Vagina (tissue), 2 donors: Measurements from ENCODE around the gene MAST4. TPM values are rescaled to one million over a fixed set of nuclear protein-coding genes. Genes with fewer than 3 reads are reported as not detected.

Experiments used
- DNase-seq, 2 donors: peaks; one replicate each; pipeline ENCODE4 v3.0.0-alpha.2; 2017; ENCODE audit errors: extremely low spot score in 2 of 2
- H3K27ac ChIP-seq: fragments of 200-600 bp; sonication (generic); one replicate; pipeline ENCODE4 v1.5.1; 2019
- H3K27me3 ChIP-seq: fragments of 200-600 bp; sonication (generic); one replicate; pipeline ENCODE4 v1.5.1; 2019
- H3K36me3 ChIP-seq, 2 donors: fragments of 200-600 bp; sonication (generic); one replicate each; pipeline ENCODE4 v1.5.1; 2017 to 2019
- H3K4me1 ChIP-seq: fragments of 200-600 bp; sonication (generic); one replicate; pipeline ENCODE4 v1.5.1; 2019
- H3K4me3 ChIP-seq, 2 donors: fragments of 200-600 bp; sonication (generic); 1 replicate in 1 of 2; 2 replicates in 1 of 2; pipeline ENCODE4 v1.5.1; 2016 to 2019
- H3K9me3 ChIP-seq: fragments of 200-600 bp; sonication (generic); one replicate; pipeline ENCODE4 v1.5.1; 2019
- POLR2A ChIP-seq, 2 donors: fragments of 450-650 bp; IDR thresholded peaks; one replicate each; pipeline ENCODE4 v1.6.1; 2017; ENCODE audit warnings: antibody characterized with exemption in 2 of 2, mild to moderate bottlenecking in 2 of 2, moderate library complexity in 2 of 2
- POLR2AphosphoS5 ChIP-seq, 2 donors: sonication (generic); formaldehyde crosslinking; IDR thresholded peaks; one replicate each; pipeline ENCODE4 v1.9.0; 2017; ENCODE audit warnings: antibody characterized with exemption in 2 of 2, mild to moderate bottlenecking in 2 of 2, low read depth in 1 of 2; ENCODE audit not compliant: insufficient read depth in 1 of 2
- intact Hi-C: fragments of 100-400 bp; cut with DNase I; formaldehyde crosslinking; loops from one replicate; pipeline ENCODE4 v1.15.1; 2023
- total RNA-seq: library from RNA; depleted of rRNA; stranded (reverse); fragments of >200 nt; gene quantifications from one replicate; pipeline ENCODE4 v1.2.3, GENCODE V29; 2016
- TF ChIP-seq, protein P1 (sequence below), 3 experiments: fragments of 450-650 bp in 2 of 3; fragments of 200-600 bp in 1 of 3; sonication (generic) in 1 of 3; IDR thresholded peaks; one replicate each; pipeline ENCODE4 v1.5.1; 2017 to 2019; ENCODE audit warnings: antibody characterized with exemption in 3 of 3, mild to moderate bottlenecking in 2 of 3, moderate library complexity in 2 of 3

Gene MAST4
- total RNA-seq, 1 donor from 2014 or later = 85.9 TPM

DNA sequence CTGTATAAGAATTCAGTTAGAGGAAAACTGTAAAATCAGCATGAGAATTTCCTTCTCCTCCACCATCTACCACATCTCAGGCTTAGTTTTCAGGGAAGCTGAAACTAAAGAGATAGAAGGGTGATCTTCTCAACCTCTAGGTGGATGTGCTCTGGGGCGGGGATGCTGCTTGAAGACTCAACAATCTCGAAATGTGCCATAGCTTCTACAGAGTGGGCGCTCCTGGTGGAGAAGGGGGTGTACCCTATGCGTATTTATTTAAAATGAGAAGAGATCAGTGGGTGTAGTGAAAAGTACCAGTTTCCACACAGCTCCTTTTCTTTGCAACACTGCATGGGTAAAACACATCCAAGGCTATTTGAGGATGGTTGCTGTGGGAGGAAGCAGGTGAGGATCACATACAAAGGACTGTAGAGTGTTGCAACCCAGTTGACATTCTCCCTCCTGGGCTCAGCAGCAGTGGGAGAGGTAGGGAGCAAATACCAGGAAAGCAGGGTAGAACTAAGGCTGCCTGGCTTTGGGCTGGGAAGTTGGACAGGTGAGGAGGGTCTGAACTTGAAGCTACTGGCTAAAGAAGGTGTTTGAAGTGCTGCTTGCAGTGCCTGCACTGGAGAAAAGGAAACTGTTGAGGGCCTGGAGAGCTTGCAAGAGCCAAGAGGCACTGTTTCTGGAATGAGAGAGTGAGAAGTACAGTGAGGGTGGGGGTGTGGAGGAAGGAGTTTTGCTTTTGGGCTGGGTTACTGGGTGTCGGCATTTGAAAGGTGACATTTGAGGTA lies 73.1 kb downstream of the MAST4 start:
- Histone ChIP-seq H3K36me3 (no peaks in the 10 kb centered on the region), H3K27me3 (no peaks in the 10 kb centered on the region), H3K27ac (no peak overlapping the region), H3K4me1 (no peaks in the 10 kb centered on the region), H3K9me3 (no peaks in the 10 kb centered on the region), H3K4me3 (no peak overlapping the region)
- no peak for DNase-seq
- TF ChIP-seq, protein P1, sequence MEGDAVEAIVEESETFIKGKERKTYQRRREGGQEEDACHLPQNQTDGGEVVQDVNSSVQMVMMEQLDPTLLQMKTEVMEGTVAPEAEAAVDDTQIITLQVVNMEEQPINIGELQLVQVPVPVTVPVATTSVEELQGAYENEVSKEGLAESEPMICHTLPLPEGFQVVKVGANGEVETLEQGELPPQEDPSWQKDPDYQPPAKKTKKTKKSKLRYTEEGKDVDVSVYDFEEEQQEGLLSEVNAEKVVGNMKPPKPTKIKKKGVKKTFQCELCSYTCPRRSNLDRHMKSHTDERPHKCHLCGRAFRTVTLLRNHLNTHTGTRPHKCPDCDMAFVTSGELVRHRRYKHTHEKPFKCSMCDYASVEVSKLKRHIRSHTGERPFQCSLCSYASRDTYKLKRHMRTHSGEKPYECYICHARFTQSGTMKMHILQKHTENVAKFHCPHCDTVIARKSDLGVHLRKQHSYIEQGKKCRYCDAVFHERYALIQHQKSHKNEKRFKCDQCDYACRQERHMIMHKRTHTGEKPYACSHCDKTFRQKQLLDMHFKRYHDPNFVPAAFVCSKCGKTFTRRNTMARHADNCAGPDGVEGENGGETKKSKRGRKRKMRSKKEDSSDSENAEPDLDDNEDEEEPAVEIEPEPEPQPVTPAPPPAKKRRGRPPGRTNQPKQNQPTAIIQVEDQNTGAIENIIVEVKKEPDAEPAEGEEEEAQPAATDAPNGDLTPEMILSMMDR (IDR thresholded peaks at IDR 0.05) = no peak
- no peak for TF ChIP-seq POLR2AphosphoS5 (IDR thresholded peaks at IDR 0.05; ENCODE audit: insufficient read depth in 1 of 2, low read depth in 1 of 2)
- TF ChIP-seq POLR2A (IDR thresholded peaks at IDR 0.05) = no peak
- intact Hi-C loops = no loop called here

DNA sequence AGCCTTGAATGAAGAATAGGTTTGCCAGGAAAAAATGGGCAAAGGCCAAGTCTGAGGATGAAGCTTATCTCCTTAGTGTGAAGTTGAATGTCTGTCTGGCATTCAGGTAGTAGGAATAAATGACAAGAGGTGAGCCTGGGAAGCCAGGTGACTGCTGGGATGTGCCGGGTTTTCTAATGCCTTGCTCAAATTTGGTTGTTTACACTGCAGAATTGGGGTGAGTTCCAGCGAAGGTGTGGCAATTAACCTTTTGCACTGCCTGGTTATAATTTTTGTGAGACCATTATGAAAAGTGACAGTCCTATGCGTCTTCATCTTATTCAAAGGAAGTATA lies 73.6 kb downstream of the MAST4 start:
- no peak overlapping the region for H3K4me3 ChIP-seq
- no peak overlapping the region for H3K27ac ChIP-seq
- DNase-seq = no peak
- H3K9me3 ChIP-seq = no peaks in the 10 kb centered on the region
- TF ChIP-seq, protein P1 (IDR thresholded peaks at IDR 0.05) = no peak
- no peak for TF ChIP-seq POLR2A (IDR thresholded peaks at IDR 0.05)
- no peak for TF ChIP-seq POLR2AphosphoS5 (IDR thresholded peaks at IDR 0.05; ENCODE audit: insufficient read depth in 1 of 2, low read depth in 1 of 2)
- H3K36me3 ChIP-seq = no peaks in the 10 kb centered on the region
- no peaks in the 10 kb centered on the region for H3K27me3 ChIP-seq
- intact Hi-C loops = no loop called here
- H3K4me1 ChIP-seq = no peaks in the 10 kb centered on the region

DNA sequence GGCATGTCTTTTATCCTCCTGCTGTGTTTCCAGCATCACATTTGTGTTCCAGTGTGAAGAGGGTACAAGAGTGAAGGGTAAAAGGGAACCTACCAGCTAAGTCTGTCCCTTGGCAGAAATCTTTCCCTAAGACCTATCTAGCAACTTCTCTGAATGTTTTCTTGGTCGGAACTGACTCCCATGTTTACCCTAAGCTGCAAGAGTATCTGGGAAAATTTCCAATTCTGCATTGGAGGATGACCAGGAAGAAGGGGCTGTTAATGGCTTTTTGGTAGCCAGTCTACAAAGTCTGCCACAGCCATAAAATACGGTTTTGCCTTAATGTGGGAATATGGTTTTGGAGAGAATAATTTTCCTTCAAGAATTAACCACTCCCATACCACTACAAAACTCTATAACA lies 75.1 kb downstream of the MAST4 start:
- no peaks in the 10 kb centered on the region for H3K36me3 ChIP-seq
- no peak for DNase-seq
- no peaks in the 10 kb centered on the region for H3K4me1 ChIP-seq
- intact Hi-C loops = no loop called here
- no peak overlapping the region for H3K4me3 ChIP-seq
- H3K27ac ChIP-seq = no peak overlapping the region
- no peaks in the 10 kb centered on the region for H3K27me3 ChIP-seq
- TF ChIP-seq POLR2A (IDR thresholded peaks at IDR 0.05) = no peak
- no peak for TF ChIP-seq POLR2AphosphoS5 (IDR thresholded peaks at IDR 0.05; ENCODE audit: insufficient read depth in 1 of 2, low read depth in 1 of 2)
- TF ChIP-seq, protein P1 (IDR thresholded peaks at IDR 0.05) = no peak
- no peaks in the 10 kb centered on the region for H3K9me3 ChIP-seq

DNA sequence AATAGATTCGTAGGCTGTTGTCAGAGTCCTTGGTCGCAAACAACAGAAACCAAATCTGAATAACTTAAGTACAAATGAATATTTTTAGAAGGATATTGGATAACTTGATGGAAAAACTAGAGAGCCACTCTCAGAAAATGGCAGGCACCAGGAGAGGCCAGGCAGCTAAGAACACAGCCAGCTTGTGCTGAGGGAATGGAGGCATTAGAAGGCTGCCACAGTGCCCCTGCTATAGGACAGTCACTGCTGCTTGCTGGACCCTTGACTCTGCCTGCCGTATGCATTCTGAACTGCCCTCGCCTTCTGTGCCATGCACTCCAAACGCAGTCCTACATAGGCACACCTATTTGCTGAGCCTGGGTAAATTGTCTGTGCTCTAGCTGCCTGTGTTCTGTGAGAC lies 78.6 kb downstream of the MAST4 start:
- Histone ChIP-seq H3K27ac (no peak overlapping the region), H3K9me3 (no peaks in the 10 kb centered on the region), H3K4me1 (no peaks in the 10 kb centered on the region), H3K36me3 (no peaks in the 10 kb centered on the region), H3K27me3 (no peaks in the 10 kb centered on the region), H3K4me3 (no peak overlapping the region)
- DNase-seq = no peak
- no peak for TF ChIP-seq POLR2A (IDR thresholded peaks at IDR 0.05)
- TF ChIP-seq, protein P1 (IDR thresholded peaks at IDR 0.05) = no peak
- TF ChIP-seq POLR2AphosphoS5 (IDR thresholded peaks at IDR 0.05; ENCODE audit: insufficient read depth in 1 of 2, low read depth in 1 of 2) = no peak
- intact Hi-C loops = no loop called here

DNA sequence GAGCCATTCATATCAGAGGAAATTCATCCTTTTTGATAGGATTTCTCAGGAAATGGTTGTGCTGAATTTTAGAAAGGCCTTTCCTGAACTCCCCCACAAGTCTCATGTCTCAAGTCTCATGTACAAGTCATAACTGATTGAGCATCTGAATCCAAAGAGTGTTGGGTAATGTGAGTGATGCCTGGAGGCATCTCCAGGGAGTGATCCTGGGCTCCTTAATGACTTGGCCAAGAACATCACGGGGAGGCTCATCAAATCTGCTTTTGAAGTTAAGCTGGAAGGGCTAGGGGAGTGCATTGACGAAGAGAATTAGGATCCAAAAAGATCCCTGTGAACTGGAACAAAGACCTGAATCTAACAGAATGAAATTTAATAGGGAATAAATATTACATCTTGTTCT lies 79.2 kb downstream of the MAST4 start:
- Histone ChIP-seq H3K27me3 (no peaks in the 10 kb centered on the region), H3K27ac (no peak overlapping the region), H3K4me3 (no peak overlapping the region), H3K36me3 (no peaks in the 10 kb centered on the region), H3K9me3 (no peaks in the 10 kb centered on the region), H3K4me1 (no peaks in the 10 kb centered on the region)
- no peak for TF ChIP-seq POLR2AphosphoS5 (IDR thresholded peaks at IDR 0.05; ENCODE audit: insufficient read depth in 1 of 2, low read depth in 1 of 2)
- TF ChIP-seq, protein P1 (IDR thresholded peaks at IDR 0.05) = no peak
- no peak for TF ChIP-seq POLR2A (IDR thresholded peaks at IDR 0.05)
- no peak for DNase-seq
- intact Hi-C loops = no loop called here
